WERI-Rb-1 (cell line): Measurements from ENCODE around the gene NUP214.

Experiments used
- DNase-seq: peaks from one replicate; pipeline ENCODE4 v3.0.0-alpha.2; 2020
- H3K27ac ChIP-seq: fragments of 250-450 bp; sonication (Bioruptor Pico); 2 replicates; pipeline ENCODE4 v1.5.1; 2020; ENCODE audit warnings: mild to moderate bottlenecking, moderate library complexity
- H3K27me3 ChIP-seq: fragments of 250-450 bp; sonication (Bioruptor Pico); 2 replicates; pipeline ENCODE4 v1.5.1; 2021; ENCODE audit warnings: mild to moderate bottlenecking, low read depth, moderate library complexity; ENCODE audit not compliant: insufficient read depth, severe bottlenecking
- H3K36me3 ChIP-seq: fragments of 250-450 bp; sonication (Bioruptor Pico); 2 replicates; pipeline ENCODE4 v1.5.1; 2020; ENCODE audit warnings: mild to moderate bottlenecking, moderate library complexity
- H3K4me3 ChIP-seq: 2 replicates; pipeline ENCODE4 v1.5.1; 2011; ENCODE audit warnings: low read depth, mild to moderate bottlenecking, control low read depth, low read length
- H3K9me3 ChIP-seq: fragments of 250-450 bp; sonication (Bioruptor Pico); 2 replicates; pipeline ENCODE4 v1.5.1; 2021; ENCODE audit warnings: mild to moderate bottlenecking, moderate library complexity; ENCODE audit not compliant: severe bottlenecking
- CTCF ChIP-seq: IDR thresholded peaks from 2 replicates; pipeline ENCODE4 v1.5.1; 2011; ENCODE audit warnings: low read depth, mild to moderate bottlenecking, control low read depth, inconsistent platforms, low read length

The NUP214 gene

GRCh38 chr9:131277910-131278701 is 152.7 kb downstream of the NUP214 start:
- peak overlapping the region; percentile 69 for H3K27ac ChIP-seq
- TF ChIP-seq CTCF = no peak
- peak overlapping the region; percentile 58 for H3K4me3 ChIP-seq
- peaks cover 5% of the 10 kb centered on the region; the same call in 1 of the 2 replicates for H3K36me3 ChIP-seq
- peak; percentile 98 for DNase-seq
- H3K27me3 ChIP-seq = no peaks in the 10 kb centered on the region
- no peaks in the 10 kb centered on the region for H3K9me3 ChIP-seq

GRCh38 chr9:131278702-131279111 is 153.3 kb downstream of the NUP214 start:
- Histone ChIP-seq H3K27ac (peak overlapping the region; percentile 68), H3K27me3 (no peaks in the 10 kb centered on the region), H3K9me3 (no peaks in the 10 kb centered on the region), H3K36me3 (peaks cover 5% of the 10 kb centered on the region; the same call in 1 of the 2 replicates), H3K4me3 (no peak overlapping the region)
- no peak for DNase-seq
- TF ChIP-seq CTCF = no peak

GRCh38 chr9:131279196-131279862 is 153.9 kb downstream of the NUP214 start:
- no peaks in the 10 kb centered on the region for H3K27me3 ChIP-seq
- 0 out of 2 replicates have a peak, but pooled peaks cover 5% of the 10 kb centered on the region for H3K36me3 ChIP-seq
- no peak for TF ChIP-seq CTCF
- no peak overlapping the region for H3K27ac ChIP-seq
- DNase-seq = no peak
- no peak overlapping the region for H3K4me3 ChIP-seq
- no peaks in the 10 kb centered on the region for H3K9me3 ChIP-seq

- 0 out of 2 replicates have a peak, but pooled peaks cover 3% of the 10 kb centered on the region for H3K36me3 ChIP-seq
- no peak for DNase-seq
- no peaks in the 10 kb centered on the region for H3K27me3 ChIP-seq
- no peak for TF ChIP-seq CTCF
- no peak overlapping the region for H3K4me3 ChIP-seq
- no peak overlapping the region for H3K27ac ChIP-seq
- H3K9me3 ChIP-seq = no peaks in the 10 kb centered on the region
Measured at GRCh38 chr9:131279863-131280570, 154.6 kb downstream of the NUP214 start.

GRCh38 chr9:131280660-131281059 is 155.3 kb downstream of the NUP214 start:
- TF ChIP-seq CTCF = no peak
- no peaks in the 10 kb centered on the region for H3K9me3 ChIP-seq
- H3K27me3 ChIP-seq = no peaks in the 10 kb centered on the region
- no peak for DNase-seq
- no peak overlapping the region for H3K27ac ChIP-seq
- H3K36me3 ChIP-seq = no peaks in the 10 kb centered on the region
- H3K4me3 ChIP-seq = no peak overlapping the region
